ENCODE data around the gene PIGO. TPM values are rescaled to one million over a fixed set of nuclear protein-coding genes. Genes with fewer than 3 reads are reported as not detected.
A peak's percentile ranks its signal among the peaks of the same experiment; 100 is the strongest.

The PIGO gene
- total RNA-seq, 4 donors from 2014 or later = 11.4 to 16.6 (median 13.3) TPM

GRCh38 chr9:35076848-35077247 is 19.5 kb downstream of the PIGO start:
- DNase-seq (ENCODE audit: low spot score) (no peak), ATAC-seq (ENCODE audit: low FRiP score) (no peak)
- no peak for TF ChIP-seq CTCF (IDR thresholded peaks at IDR 0.05)

GRCh38 chr9:35075358-35075757 is 21.0 kb downstream of the PIGO start:
- no peak for TF ChIP-seq CTCF (IDR thresholded peaks at IDR 0.05)
- ATAC-seq (ENCODE audit: low FRiP score) (no peak), DNase-seq (ENCODE audit: low spot score) (no peak)

GRCh38 chr9:35074791-35075190 is 21.6 kb downstream of the PIGO start:
- no peak for ATAC-seq (ENCODE audit: low FRiP score)
- TF ChIP-seq CTCF (IDR thresholded peaks at IDR 0.05) = no peak
- no peak for DNase-seq (ENCODE audit: low spot score)

GRCh38 chr9:35074141-35074540 is 22.2 kb downstream of the PIGO start:
- ATAC-seq (ENCODE audit: low FRiP score) (no peak), DNase-seq (ENCODE audit: low spot score) (no peak)
- no peak for TF ChIP-seq CTCF (IDR thresholded peaks at IDR 0.05)

GRCh38 chr9:35073279-35073612 is 23.1 kb downstream of the PIGO start:
- TF ChIP-seq CTCF (IDR thresholded peaks at IDR 0.05) = no peak
- no peak for DNase-seq (ENCODE audit: low spot score)
- no peak for ATAC-seq (ENCODE audit: low FRiP score)

GRCh38 chr9:35072461-35073278 is 23.7 kb downstream of the PIGO start, which contains the start of gene VCP:
VCP (minus strand) TSS chr9:35072625; CDS start chr9:35072353, 272 bp downstream.
- TF ChIP-seq CTCF (IDR thresholded peaks at IDR 0.05) = no peak
- DNase-seq (ENCODE audit: low spot score) (peak; percentile 81), ATAC-seq (ENCODE audit: low FRiP score) (peak; percentile 96)

- TF ChIP-seq CTCF (IDR thresholded peaks at IDR 0.05) = peak in 1 of 3 donors; percentile 2
- DNase-seq (ENCODE audit: low spot score) (peak; percentile 70), ATAC-seq (ENCODE audit: low FRiP score) (peak; percentile 89)
Observed at GRCh38 chr9:35071814-35072460, 24.5 kb downstream of the PIGO start.
